ENCODE data around the gene FOXK1. TPM values are rescaled to one million over a fixed set of nuclear protein-coding genes. Genes with fewer than 3 reads are reported as not detected.

The FOXK1 gene
- total and polyA plus RNA-seq, 9 of the 15 experiments (the other 6 are each of a cell fraction or from before 2014, with no cell fraction given) = 0.32 to 45.5 (median 8.1) TPM

GRCh38 chr7:4641667-4642467 lies 40.2 kb upstream of the FOXK1 start (continued):
- peak; percentile 11; the same call in 1 of the 2 replicates for TF ChIP-seq CBFB (CRISPR knock-in tag; IDR thresholded peaks at IDR 0.05)
- no peak for TF ChIP-seq MCM3 (IDR thresholded peaks at IDR 0.05)
- peak; percentile 99 for TF ChIP-seq EP400 (IDR thresholded peaks at IDR 0.05)
- TF ChIP-seq FIP1L1 (IDR thresholded peaks at IDR 0.05; ENCODE audit: low read depth, low read length, poor library complexity, severe bottlenecking) = peak; percentile 93
- peak; percentile 65 for TF ChIP-seq RBM25 (IDR thresholded peaks at IDR 0.05; ENCODE audit: low read depth, low read length, severe bottlenecking)
- no peak for TF ChIP-seq TAF15 (IDR thresholded peaks at IDR 0.05; ENCODE audit: low read depth, low read length)
- no peak for TF ChIP-seq ZNF436 (CRISPR knock-in tag; IDR thresholded peaks at IDR 0.05)
- peak; percentile 99 for TF ChIP-seq ARID4B (CRISPR knock-in tag; IDR thresholded peaks at IDR 0.05)
- TF ChIP-seq NFATC3 (IDR thresholded peaks at IDR 0.05) = no peak
- TF ChIP-seq MLLT1 (IDR thresholded peaks at IDR 0.05) = peak in 1 of 2 experiments; percentile 33; a peak in 1 of 4 replicates
- peak; percentile 6; the same call in 1 of the 2 replicates for TF ChIP-seq DMBX1 (CRISPR knock-in tag; IDR thresholded peaks at IDR 0.05; ENCODE audit: borderline replicate concordance)
- peak; percentile 73 for TF ChIP-seq FOSL1 (tag; conservative IDR thresholded peaks at IDR 0.05)
- peak; percentile 98 for TF ChIP-seq NR2C1 (IDR thresholded peaks at IDR 0.05)
- TF ChIP-seq NR2C1 (tag; IDR thresholded peaks at IDR 0.05) = peak; percentile 99
- TF ChIP-seq HOMEZ (CRISPR knock-in tag; IDR thresholded peaks at IDR 0.05) = no peak; the same call in 1 of the 2 replicates
- 0 out of 2 replicates have a peak, but pooled peaks have one; percentile 5 for TF ChIP-seq ZBTB26 (CRISPR knock-in tag; IDR thresholded peaks at IDR 0.05)
- peak; percentile 65; the same call in 1 of the 2 replicates for TF ChIP-seq TARDBP (IDR thresholded peaks at IDR 0.05)
- peak; percentile 48; the same call in 1 of the 2 replicates for TF ChIP-seq ZKSCAN1 (IDR thresholded peaks at IDR 0.05; ENCODE audit: low read depth, low read length)
- peak; percentile 100 for TF ChIP-seq MXD1 (CRISPR knock-in tag; IDR thresholded peaks at IDR 0.05; ENCODE audit: borderline replicate concordance, poor library complexity, severe bottlenecking)

All from K562 (cell line).